PFSK-1 (cell line): ENCODE results near the gene HACL1.

Source experiments
- SIN3A ChIP-seq: IDR thresholded peaks from 2 replicates; pipeline ENCODE4 v1.6.1; 2012; ENCODE audit warnings: mild to moderate bottlenecking, low read length, moderate library complexity, borderline replicate concordance; ENCODE audit not compliant: insufficient read depth
- TAF1 ChIP-seq: IDR thresholded peaks from 2 replicates; pipeline ENCODE4 v1.6.1; 2012; ENCODE audit warnings: low read length, control low read depth, borderline replicate concordance; ENCODE audit not compliant: insufficient read depth
- TF ChIP-seq, protein P1 (sequence below), 2 experiments: IDR thresholded peaks; 2 replicates each; pipeline versions ENCODE4 v1.6.1 to v1.8.0; 2011 to 2012; ENCODE audit warnings: low read depth in 2 of 2, low read length in 2 of 2, control low read depth in 1 of 2, inconsistent platforms in 1 of 2, mild to moderate bottlenecking in 1 of 2, moderate library complexity in 1 of 2; ENCODE audit not compliant: insufficient read depth in 1 of 2

DNA sequence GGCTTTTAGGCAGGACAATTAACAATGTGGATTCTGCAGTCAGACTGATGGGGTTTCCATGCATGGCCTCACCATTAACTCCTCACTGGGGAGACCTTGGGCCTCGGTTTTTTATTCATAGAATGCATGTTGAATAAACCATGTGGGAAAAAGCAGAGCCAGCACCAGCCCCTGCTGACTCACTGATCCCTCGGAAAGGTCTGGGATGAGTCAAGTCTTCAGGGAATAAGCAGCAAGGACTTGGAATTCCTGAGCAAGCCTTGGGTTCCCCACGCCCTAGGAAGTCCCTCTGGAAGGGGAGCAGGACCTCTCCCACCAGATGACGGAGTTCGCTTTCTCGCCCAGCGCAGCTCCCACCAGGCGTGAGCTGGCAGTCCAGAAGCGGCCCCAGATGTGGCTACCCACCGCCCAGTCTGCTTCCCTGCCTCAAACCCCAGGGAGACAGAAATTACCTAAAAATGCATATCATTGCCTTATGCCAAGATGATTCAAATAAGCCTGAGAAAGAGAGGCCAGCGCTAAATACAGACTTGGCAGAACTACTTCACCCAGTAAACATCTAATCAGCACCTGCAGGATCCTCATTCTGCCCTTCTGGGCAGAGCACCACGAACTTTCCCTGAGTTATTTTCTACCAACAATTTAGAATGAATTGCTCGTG is 45.6 kb upstream of the HACL1 start:
- TF ChIP-seq, protein P1, sequence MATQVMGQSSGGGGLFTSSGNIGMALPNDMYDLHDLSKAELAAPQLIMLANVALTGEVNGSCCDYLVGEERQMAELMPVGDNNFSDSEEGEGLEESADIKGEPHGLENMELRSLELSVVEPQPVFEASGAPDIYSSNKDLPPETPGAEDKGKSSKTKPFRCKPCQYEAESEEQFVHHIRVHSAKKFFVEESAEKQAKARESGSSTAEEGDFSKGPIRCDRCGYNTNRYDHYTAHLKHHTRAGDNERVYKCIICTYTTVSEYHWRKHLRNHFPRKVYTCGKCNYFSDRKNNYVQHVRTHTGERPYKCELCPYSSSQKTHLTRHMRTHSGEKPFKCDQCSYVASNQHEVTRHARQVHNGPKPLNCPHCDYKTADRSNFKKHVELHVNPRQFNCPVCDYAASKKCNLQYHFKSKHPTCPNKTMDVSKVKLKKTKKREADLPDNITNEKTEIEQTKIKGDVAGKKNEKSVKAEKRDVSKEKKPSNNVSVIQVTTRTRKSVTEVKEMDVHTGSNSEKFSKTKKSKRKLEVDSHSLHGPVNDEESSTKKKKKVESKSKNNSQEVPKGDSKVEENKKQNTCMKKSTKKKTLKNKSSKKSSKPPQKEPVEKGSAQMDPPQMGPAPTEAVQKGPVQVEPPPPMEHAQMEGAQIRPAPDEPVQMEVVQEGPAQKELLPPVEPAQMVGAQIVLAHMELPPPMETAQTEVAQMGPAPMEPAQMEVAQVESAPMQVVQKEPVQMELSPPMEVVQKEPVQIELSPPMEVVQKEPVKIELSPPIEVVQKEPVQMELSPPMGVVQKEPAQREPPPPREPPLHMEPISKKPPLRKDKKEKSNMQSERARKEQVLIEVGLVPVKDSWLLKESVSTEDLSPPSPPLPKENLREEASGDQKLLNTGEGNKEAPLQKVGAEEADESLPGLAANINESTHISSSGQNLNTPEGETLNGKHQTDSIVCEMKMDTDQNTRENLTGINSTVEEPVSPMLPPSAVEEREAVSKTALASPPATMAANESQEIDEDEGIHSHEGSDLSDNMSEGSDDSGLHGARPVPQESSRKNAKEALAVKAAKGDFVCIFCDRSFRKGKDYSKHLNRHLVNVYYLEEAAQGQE (IDR thresholded peaks at IDR 0.05; ENCODE audit: insufficient read depth in 1 of 2, low read depth in 2 of 2, low read length in 2 of 2) = no peak
- TF ChIP-seq TAF1 (no peak), SIN3A (no peak)
